Peyer's patch (tissue), 4 donors: ENCODE measurements around the gene ANXA9.

ENCODE experiments used
- POLR2A ChIP-seq, 2 donors: fragments of 450-650 bp; IDR thresholded peaks; one replicate each; pipeline ENCODE4 v1.5.1; 2017; ENCODE audit warnings: antibody characterized with exemption in 2 of 2, mild to moderate bottlenecking in 2 of 2, moderate library complexity in 2 of 2
- TF ChIP-seq, protein P1 (sequence below), 6 experiments: fragments of 450-650 bp in 4 of 6; fragments of 200-600 bp in 2 of 6; sonication (generic) in 1 of 6; IDR thresholded peaks; one replicate each; pipeline ENCODE4 v1.5.1; 2017 to 2019; ENCODE audit warnings: antibody characterized with exemption in 6 of 6, mild to moderate bottlenecking in 3 of 6, moderate library complexity in 1 of 6

DNA sequence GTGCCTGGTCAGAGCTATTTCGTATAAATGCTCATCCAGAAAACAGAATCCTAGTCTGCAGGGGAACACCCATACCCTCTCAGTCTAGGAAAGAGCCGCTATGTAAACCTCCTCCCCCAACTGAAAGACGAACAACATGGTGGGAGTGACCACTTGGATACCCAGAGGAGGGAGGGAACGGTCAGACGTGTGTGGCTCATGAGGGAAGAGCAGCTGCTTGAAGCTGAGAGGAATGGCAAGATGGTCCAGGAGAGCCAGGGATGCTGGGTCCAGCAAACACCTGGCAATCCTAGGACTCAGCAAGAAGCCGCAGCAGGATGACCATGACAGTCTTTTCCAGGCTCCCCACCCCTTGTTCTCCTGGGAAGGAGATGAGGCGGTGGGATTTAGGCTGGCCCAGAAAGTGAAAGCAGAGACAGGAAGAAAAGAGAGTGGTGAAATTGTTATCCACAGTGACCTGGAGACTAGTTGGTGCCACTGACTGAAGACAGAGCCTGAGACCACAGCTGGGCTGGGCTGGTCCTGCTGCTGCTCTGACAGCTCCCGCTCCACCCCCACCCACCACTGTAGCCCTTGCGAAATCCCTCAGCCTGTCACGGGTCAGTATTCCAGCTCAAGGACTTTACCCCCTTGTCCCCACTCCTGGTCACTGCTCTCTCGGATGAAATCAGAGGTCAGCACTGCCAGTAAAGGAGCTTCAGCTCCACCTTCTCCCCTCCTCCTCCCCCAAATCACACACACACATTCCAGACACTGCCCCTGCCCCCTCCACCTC, 11.1 kb upstream of the ANXA9 start:
- TF ChIP-seq, protein P1, sequence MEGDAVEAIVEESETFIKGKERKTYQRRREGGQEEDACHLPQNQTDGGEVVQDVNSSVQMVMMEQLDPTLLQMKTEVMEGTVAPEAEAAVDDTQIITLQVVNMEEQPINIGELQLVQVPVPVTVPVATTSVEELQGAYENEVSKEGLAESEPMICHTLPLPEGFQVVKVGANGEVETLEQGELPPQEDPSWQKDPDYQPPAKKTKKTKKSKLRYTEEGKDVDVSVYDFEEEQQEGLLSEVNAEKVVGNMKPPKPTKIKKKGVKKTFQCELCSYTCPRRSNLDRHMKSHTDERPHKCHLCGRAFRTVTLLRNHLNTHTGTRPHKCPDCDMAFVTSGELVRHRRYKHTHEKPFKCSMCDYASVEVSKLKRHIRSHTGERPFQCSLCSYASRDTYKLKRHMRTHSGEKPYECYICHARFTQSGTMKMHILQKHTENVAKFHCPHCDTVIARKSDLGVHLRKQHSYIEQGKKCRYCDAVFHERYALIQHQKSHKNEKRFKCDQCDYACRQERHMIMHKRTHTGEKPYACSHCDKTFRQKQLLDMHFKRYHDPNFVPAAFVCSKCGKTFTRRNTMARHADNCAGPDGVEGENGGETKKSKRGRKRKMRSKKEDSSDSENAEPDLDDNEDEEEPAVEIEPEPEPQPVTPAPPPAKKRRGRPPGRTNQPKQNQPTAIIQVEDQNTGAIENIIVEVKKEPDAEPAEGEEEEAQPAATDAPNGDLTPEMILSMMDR (IDR thresholded peaks at IDR 0.05) = no peak
- peak; percentile 35 to 68 for TF ChIP-seq POLR2A (IDR thresholded peaks at IDR 0.05)
